ENCODE measurements around the gene EEA1. TPM values are rescaled to one million over a fixed set of nuclear protein-coding genes. Genes with fewer than 3 reads are reported as not detected.

EEA1 gene
- total RNA-seq, 1 experiment from 2014 or later, result 14.9 TPM

DNA sequence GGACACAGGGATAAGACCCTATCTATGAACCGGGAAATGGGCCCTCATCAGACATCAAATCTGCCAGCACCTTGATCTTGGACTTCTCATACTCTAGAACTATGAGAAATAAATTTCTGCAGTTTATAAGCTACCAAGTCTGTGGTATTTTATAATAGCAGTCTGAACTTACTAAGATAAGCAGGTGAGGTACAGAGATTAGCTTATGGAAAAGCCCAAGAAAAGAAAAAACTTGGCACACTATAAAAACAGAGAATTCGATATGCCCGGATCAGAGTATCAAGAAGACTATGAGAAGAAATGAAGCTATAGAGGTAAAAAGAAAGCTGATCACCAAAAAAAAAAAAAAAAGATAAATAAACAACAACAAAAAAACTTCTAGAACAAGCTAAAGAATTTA is 52.6 kb downstream of the EEA1 start:
- no peak overlapping the region for H4K8ac ChIP-seq (replicated peaks; ENCODE audit: insufficient read length, low read depth, low read length)
- H2BK5ac ChIP-seq (ENCODE audit: insufficient read length, low read length), result no peak overlapping the region

More for the DNA sequence above, 52.6 kb downstream of the EEA1 start:
- Histone ChIP-seq H3K14ac (ENCODE audit: insufficient read depth, low read length) (no peak overlapping the region), H3K27ac (ENCODE audit: insufficient read length, low read depth, low read length) (no peak overlapping the region), H4K20me1 (ENCODE audit: control insufficient read depth, insufficient read depth, insufficient read length) (no peaks in the 10 kb centered on the region), H3K4me2 (ENCODE audit: insufficient read depth, insufficient read length, low read length) (no peak overlapping the region), H2BK20ac (ENCODE audit: low read depth, low read length, poor library complexity, severe bottlenecking) (no peak overlapping the region), H3T11ph (ENCODE audit: low read length) (no peak overlapping the region), H4K91ac (ENCODE audit: insufficient read length, low read depth, low read length) (no peak overlapping the region), H3K9ac (ENCODE audit: extremely low read depth, insufficient read length, low read length) (no peak overlapping the region), H2BK12ac (ENCODE audit: insufficient read length, low read depth, low read length) (no peak overlapping the region), H3K9me3 (ENCODE audit: control insufficient read depth, low read depth, low read length) (no peaks in the 10 kb centered on the region), H3K23ac (ENCODE audit: insufficient read length, low read depth, low read length) (no peak overlapping the region), H3K56ac (ENCODE audit: insufficient read length, low read depth, low read length) (no peak overlapping the region), H2BK120ac (ENCODE audit: low read depth, low read length, poor library complexity, severe bottlenecking) (no peak overlapping the region), H4K5ac (ENCODE audit: insufficient read length, low read depth, low read length) (no peak overlapping the region), H3K79me2 (ENCODE audit: insufficient read depth, low read length) (no peaks in the 10 kb centered on the region), H2BK15ac (ENCODE audit: low read depth, low read length) (no peak overlapping the region), H3K18ac (ENCODE audit: insufficient read length, low read depth, low read length) (no peak overlapping the region), H3K23me2 (ENCODE audit: insufficient read length, low read depth, low read length, poor library complexity, severe bottlenecking) (no peaks in the 10 kb centered on the region), H3K27me3 (ENCODE audit: insufficient read depth, low read length) (no peaks in the 10 kb centered on the region), H3K4me1 (ENCODE audit: insufficient read depth, low read length) (peaks cover 2% of the 10 kb centered on the region; the same call in 1 of the 2 replicates), H2AK5ac (ENCODE audit: insufficient read length, low read length) (no peak overlapping the region), H2AFZ (ENCODE audit: low read length) (no peak overlapping the region), H3K79me1 (ENCODE audit: insufficient read depth, low read depth, low read length, poor library complexity, severe bottlenecking) (no peaks in the 10 kb centered on the region), H3K4ac (ENCODE audit: low read depth, low read length) (no peak overlapping the region)
- Mint-ChIP-seq H3K27ac (no peak overlapping the region), H3K9me3 (no peaks in the 10 kb centered on the region; a peak in 1 of 5 replicates), H3K27me3 (ENCODE audit: low read depth) (no peaks in the 10 kb centered on the region), H3K4me3 (no peak overlapping the region), H3K4me1 (peaks cover 18% of the 10 kb centered on the region in 2 experiments), H3K36me3 (ENCODE audit: insufficient read depth in 1 of 3, low read depth in 3 of 3) (peaks cover 0 to 11% (median 8%) of the 10 kb centered on the region in 3 experiments; a peak in 5 of 7 replicates)
- DNase-seq, result no peak
- no CpG with 5 or more reads among the region's 3 CpGs for WGBS (ENCODE audit: extremely low coverage, insufficient read length, low lambda C conversion rate)
- TF ChIP-seq, protein P1, sequence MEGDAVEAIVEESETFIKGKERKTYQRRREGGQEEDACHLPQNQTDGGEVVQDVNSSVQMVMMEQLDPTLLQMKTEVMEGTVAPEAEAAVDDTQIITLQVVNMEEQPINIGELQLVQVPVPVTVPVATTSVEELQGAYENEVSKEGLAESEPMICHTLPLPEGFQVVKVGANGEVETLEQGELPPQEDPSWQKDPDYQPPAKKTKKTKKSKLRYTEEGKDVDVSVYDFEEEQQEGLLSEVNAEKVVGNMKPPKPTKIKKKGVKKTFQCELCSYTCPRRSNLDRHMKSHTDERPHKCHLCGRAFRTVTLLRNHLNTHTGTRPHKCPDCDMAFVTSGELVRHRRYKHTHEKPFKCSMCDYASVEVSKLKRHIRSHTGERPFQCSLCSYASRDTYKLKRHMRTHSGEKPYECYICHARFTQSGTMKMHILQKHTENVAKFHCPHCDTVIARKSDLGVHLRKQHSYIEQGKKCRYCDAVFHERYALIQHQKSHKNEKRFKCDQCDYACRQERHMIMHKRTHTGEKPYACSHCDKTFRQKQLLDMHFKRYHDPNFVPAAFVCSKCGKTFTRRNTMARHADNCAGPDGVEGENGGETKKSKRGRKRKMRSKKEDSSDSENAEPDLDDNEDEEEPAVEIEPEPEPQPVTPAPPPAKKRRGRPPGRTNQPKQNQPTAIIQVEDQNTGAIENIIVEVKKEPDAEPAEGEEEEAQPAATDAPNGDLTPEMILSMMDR (conservative IDR thresholded peaks at IDR 0.05), result no peak

Data from H9 (cell line).